ENCODE data around the gene GLT1D1.

- TF ChIP-seq CTCF (IDR thresholded peaks at IDR 0.05) (no peak), EP300 (IDR thresholded peaks at IDR 0.05) (no peak), POLR2A (IDR thresholded peaks at IDR 0.05) (no peak), POLR2AphosphoS5 (IDR thresholded peaks at IDR 0.05) (no peak)
These were observed 56.4 kb downstream of the GLT1D1 start for GRCh38 chr12:128909653-128910052.
